A549 (cell line): Measurements from ENCODE around the gene SUSD1.

Experiments used
- EHF ChIP-seq: fragments of 250-450 bp; sonication (Bioruptor Pico); IDR thresholded peaks from 2 replicates; pipeline ENCODE4 v1.5.0; 2020; ENCODE audit warnings: mild to moderate bottlenecking
- FOSB ChIP-seq: fragments of 250-450 bp; sonication (Bioruptor Pico); IDR thresholded peaks from 2 replicates; pipeline ENCODE4 v1.5.0; 2020; ENCODE audit warnings: mild to moderate bottlenecking, moderate library complexity
- HDAC2 ChIP-seq: fragments of 200-600 bp; sonication (generic); IDR thresholded peaks from 2 replicates; pipeline ENCODE4 v1.6.1; 2016
- MYC ChIP-seq: IDR thresholded peaks from 2 replicates; pipeline ENCODE4 v1.6.1; 2012; ENCODE audit warnings: mild to moderate bottlenecking, inconsistent platforms, low read length, improper control_type of control experiment, borderline replicate concordance
- POLR2A ChIP-seq: IDR thresholded peaks from 2 replicates; pipeline ENCODE4 v1.6.1; 2012; ENCODE audit warnings: mild to moderate bottlenecking, low read length
- RAD21 ChIP-seq, 2 experiments: fragments of >200 bp in 1 of 2; sonication (Bioruptor Twin) in 1 of 2; formaldehyde crosslinking in 1 of 2; IDR thresholded peaks in 1 of 2; conservative IDR thresholded peaks in 1 of 2; 2 replicates in 1 of 2; 3 replicates in 1 of 2; pipeline ENCODE4 v1.6.1; 2012 to 2018; ENCODE audit warnings: inconsistent platforms in 1 of 2
- REST ChIP-seq: fragments of 200-600 bp; sonication (generic); IDR thresholded peaks from 2 replicates; pipeline ENCODE4 v1.6.1; 2016; ENCODE audit warnings: antibody characterized with exemption, mild to moderate bottlenecking, moderate library complexity
- TF ChIP-seq, protein P1 (sequence below): fragments of >200 bp; sonication (Bioruptor Twin); formaldehyde crosslinking; IDR thresholded peaks from 3 replicates; pipeline ENCODE4 v1.5.1; 2016
- TF ChIP-seq, protein P2 (sequence below): IDR thresholded peaks from 2 replicates; pipeline ENCODE4 v1.6.1; 2012
- TF ChIP-seq, protein P3 (sequence below): IDR thresholded peaks from 2 replicates; pipeline ENCODE4 v1.6.1; 2012

DNA sequence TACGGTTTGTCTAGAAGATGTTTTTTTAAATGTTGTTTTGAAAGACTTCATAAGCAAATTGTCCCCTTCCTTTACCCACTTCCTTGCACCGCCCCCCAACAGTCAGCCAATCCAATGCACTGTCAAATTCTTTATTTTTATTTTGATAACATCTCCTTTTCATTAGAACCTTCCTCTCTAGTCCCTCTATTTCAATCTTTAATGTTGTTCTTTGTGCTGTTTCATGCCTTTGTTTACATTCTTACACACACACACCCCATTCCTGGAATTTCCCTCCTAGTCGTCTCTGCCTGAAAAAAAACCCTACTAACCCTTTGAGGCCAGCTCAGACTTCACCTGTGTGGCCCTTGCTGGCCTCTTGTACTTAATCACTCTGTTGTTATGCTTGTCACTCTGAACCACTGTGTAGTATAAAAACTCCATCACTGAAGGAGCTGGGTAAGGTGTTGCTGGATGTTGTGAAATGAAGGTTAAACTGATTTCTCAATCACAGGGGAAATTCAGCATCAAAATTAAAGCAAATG, 145.1 kb downstream of the SUSD1 start:
- TF ChIP-seq, protein P1, sequence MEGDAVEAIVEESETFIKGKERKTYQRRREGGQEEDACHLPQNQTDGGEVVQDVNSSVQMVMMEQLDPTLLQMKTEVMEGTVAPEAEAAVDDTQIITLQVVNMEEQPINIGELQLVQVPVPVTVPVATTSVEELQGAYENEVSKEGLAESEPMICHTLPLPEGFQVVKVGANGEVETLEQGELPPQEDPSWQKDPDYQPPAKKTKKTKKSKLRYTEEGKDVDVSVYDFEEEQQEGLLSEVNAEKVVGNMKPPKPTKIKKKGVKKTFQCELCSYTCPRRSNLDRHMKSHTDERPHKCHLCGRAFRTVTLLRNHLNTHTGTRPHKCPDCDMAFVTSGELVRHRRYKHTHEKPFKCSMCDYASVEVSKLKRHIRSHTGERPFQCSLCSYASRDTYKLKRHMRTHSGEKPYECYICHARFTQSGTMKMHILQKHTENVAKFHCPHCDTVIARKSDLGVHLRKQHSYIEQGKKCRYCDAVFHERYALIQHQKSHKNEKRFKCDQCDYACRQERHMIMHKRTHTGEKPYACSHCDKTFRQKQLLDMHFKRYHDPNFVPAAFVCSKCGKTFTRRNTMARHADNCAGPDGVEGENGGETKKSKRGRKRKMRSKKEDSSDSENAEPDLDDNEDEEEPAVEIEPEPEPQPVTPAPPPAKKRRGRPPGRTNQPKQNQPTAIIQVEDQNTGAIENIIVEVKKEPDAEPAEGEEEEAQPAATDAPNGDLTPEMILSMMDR, result no peak
- TF ChIP-seq POLR2A, result no peak
- no peak for TF ChIP-seq REST
- TF ChIP-seq RAD21 (conservative IDR thresholded peaks at IDR 0.05 in 1 of 2, IDR thresholded peaks at IDR 0.05 in 1 of 2), result peak in 1 of 2 experiments; percentile 31; a peak in 2 of 5 replicates
- TF ChIP-seq HDAC2, result no peak
- no peak for TF ChIP-seq EHF (CRISPR knock-in tag)
- no peak for TF ChIP-seq FOSB (CRISPR knock-in tag)
- TF ChIP-seq, protein P2, sequence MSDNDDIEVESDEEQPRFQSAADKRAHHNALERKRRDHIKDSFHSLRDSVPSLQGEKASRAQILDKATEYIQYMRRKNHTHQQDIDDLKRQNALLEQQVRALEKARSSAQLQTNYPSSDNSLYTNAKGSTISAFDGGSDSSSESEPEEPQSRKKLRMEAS, result peak; percentile 75
- TF ChIP-seq, protein P3, sequence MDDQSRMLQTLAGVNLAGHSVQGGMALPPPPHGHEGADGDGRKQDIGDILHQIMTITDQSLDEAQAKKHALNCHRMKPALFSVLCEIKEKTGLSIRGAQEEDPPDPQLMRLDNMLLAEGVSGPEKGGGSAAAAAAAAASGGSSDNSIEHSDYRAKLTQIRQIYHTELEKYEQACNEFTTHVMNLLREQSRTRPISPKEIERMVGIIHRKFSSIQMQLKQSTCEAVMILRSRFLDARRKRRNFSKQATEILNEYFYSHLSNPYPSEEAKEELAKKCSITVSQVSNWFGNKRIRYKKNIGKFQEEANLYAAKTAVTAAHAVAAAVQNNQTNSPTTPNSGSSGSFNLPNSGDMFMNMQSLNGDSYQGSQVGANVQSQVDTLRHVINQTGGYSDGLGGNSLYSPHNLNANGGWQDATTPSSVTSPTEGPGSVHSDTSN, result no peak
- TF ChIP-seq MYC, result no peak
